Right renal cortex interstitium (tissue), 3 donors: ENCODE measurements around the gene RNF25. TPM values are rescaled to one million over a fixed set of nuclear protein-coding genes. Genes with fewer than 3 reads are reported as not detected.

Source experiments
- DNase-seq, 3 donors: peaks; one replicate each; pipeline ENCODE4 v3.0.0-alpha.2; 2013; ENCODE audit warnings: low read depth in 3 of 3, low spot score in 2 of 3
- polyA plus RNA-seq, 3 donors: library from polyadenylated mRNA; unstranded; fragments of 120-200 nt; gene quantifications; one replicate each; pipeline ENCODE4 v1.2.1, GENCODE V29; 2013; ENCODE audit not compliant: insufficient read length in 3 of 3

Gene RNF25
- polyA plus RNA-seq, 3 donors = 49.4 to 54.3 (median 51.0) TPM

- no peak for DNase-seq
Observed at GRCh38 chr2:218627939-218628338, 43.9 kb downstream of the RNF25 start.

DNA sequence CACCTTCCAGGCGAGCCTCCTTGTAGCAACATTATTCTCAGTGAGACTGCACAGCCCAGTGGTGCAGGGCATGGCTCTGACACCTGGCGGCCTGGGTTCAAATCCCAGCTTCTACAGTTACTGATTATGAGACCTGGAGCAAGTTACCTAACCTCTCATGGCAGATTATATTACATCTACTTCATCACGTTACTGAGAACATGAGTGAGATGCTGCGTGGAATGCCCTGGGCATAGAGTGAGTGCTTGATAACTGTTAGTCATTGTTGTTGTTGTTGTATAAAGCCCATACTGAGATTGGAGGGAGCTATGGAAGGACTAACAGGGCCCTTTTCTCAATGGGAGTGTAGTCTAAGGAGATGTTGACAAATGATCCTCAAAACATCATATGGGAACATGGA is 45.4 kb downstream of the RNF25 start:
- DNase-seq = no peak

GRCh38 chr2:218623366-218623705 is 48.5 kb downstream of the RNF25 start:
- no peak for DNase-seq

DNA sequence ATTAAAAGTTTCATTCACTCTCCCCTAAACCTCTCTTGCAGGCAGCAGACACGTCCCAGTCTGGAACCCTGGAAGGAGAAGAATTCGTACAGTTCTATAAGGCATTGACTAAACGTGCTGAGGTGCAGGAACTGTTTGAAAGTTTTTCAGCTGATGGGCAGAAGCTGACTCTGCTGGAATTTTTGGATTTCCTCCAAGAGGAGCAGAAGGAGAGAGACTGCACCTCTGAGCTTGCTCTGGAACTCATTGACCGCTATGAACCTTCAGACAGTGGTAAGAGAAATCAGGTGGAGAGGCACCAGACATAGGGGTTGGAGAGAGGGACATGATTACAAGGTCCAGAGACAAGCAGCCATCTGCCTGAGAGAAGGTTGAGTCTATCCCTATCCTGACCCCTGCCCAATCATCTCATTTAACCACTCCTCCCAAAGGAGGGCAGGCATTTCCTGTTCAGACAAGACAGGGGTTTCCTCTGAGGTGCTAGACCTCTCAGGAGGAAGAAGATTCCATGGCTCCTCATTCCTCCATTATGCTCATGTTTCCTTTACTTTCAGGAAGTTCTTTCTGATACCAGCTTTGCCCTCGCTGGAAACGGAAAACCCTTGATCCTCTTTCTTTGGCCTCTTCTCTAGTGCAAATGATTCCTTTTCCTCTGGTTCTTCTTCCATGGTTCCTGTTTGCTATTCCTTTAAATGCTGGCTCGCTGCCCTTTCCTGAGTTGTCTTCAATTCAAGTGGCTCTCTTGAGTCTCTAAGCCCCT is 49.0 kb downstream of the RNF25 start:
- DNase-seq = no peak

GRCh38 chr2:218621007-218621406 is 50.8 kb downstream of the RNF25 start:
- no peak for DNase-seq

- no peak for DNase-seq
Observed at GRCh38 chr2:218618102-218618860, 53.5 kb downstream of the RNF25 start.

- no peak for DNase-seq
Observed at GRCh38 chr2:218615868-218616315, 55.9 kb downstream of the RNF25 start.

Other genes with a start within 250 kb of the RNF25 start
- gene USP37, start 103.7 kb downstream of the RNF25 start, polyA plus RNA-seq = 10 to 100 TPM; 16.2 to 22.0 (median 20.7) TPM
- gene CNOT9, start 103.2 kb downstream of the RNF25 start, polyA plus RNA-seq = 10 to 100 TPM; 44.6 to 50.3 (median 50.0) TPM
- 1 to 10 TPM; 5.9 to 10.0 (median 8.8) TPM for gene PLCD4, start 64.1 kb downstream of the RNF25 start, polyA plus RNA-seq
- 10 to 100 TPM; 13.9 to 16.3 (median 16.1) TPM for gene ZNF142, start 12.4 kb downstream of the RNF25 start, polyA plus RNA-seq
- 10 to 100 TPM; 44.2 to 55.1 (median 50.8) TPM for gene BCS1L, start 12.3 kb downstream of the RNF25 start, polyA plus RNA-seq
- gene STK36, start 84 bp upstream of the RNF25 start, polyA plus RNA-seq = 10 to 100 TPM; 55.3 to 70.7 (median 62.0) TPM
- gene TTLL4, start 38.8 kb upstream of the RNF25 start, polyA plus RNA-seq = 10 to 100 TPM; 28.7 to 33.4 (median 30.6) TPM
- 10 to 100 TPM; 47.8 to 59.3 (median 57.3) TPM for gene CYP27A1, start 110.1 kb upstream of the RNF25 start, polyA plus RNA-seq
- gene PRKAG3, start 159.8 kb upstream of the RNF25 start, polyA plus RNA-seq = under 1 TPM in 2 of 3 donors, not detected in 1; 0.07 TPM
- gene WNT6, start 187.8 kb upstream of the RNF25 start, polyA plus RNA-seq = under 1 TPM; 0.10 to 0.27 (median 0.15) TPM
- gene WNT10A, start 208.8 kb upstream of the RNF25 start, polyA plus RNA-seq = 1 to 10 TPM in 1 of 3 donors, under 1 TPM in 2; 0.57 to 1.1 (median 0.96) TPM